H9 (cell line): Measurements from ENCODE around the gene BCL6. TPM values are rescaled to one million over a fixed set of nuclear protein-coding genes. Genes with fewer than 3 reads are reported as not detected.

Experiments used
- DNase-seq: peaks from one replicate; pipeline ENCODE4 v3.0.0-alpha.2; 2017
- H2AFZ ChIP-seq: one replicate; pipeline ENCODE4 v1.6.1; 2013; ENCODE audit warnings: mild to moderate bottlenecking, low read length, control low read depth, moderate library complexity
- H2AK5ac ChIP-seq: 2 replicates; pipeline ENCODE4 v1.6.1; 2013; ENCODE audit warnings: low read length, control low read depth, mixed read lengths; ENCODE audit not compliant: insufficient read length
- H2BK120ac ChIP-seq: one replicate; pipeline ENCODE4 v1.6.1; 2013; ENCODE audit warnings: low read depth, mild to moderate bottlenecking, low read length, control low read depth, inconsistent platforms; ENCODE audit not compliant: poor library complexity, severe bottlenecking
- H2BK12ac ChIP-seq: 2 replicates; pipeline ENCODE4 v1.6.1; 2013; ENCODE audit warnings: low read length, control low read depth, mixed read lengths, low read depth; ENCODE audit not compliant: insufficient read length
- H2BK15ac ChIP-seq: 2 replicates; pipeline ENCODE4 v1.6.1; 2013; ENCODE audit warnings: low read depth, low read length, control low read depth
- H2BK20ac ChIP-seq: one replicate; pipeline ENCODE4 v1.6.1; 2013; ENCODE audit warnings: low read depth, mild to moderate bottlenecking, low read length, control low read depth, inconsistent platforms; ENCODE audit not compliant: poor library complexity, severe bottlenecking
- H2BK5ac ChIP-seq: 2 replicates; pipeline ENCODE4 v1.6.1; 2013; ENCODE audit warnings: low read length, control low read depth, mixed read lengths; ENCODE audit not compliant: insufficient read length
- H3K14ac ChIP-seq: 2 replicates; pipeline ENCODE4 v1.6.1; 2013; ENCODE audit warnings: low read length, control low read depth; ENCODE audit not compliant: insufficient read depth
- H3K18ac ChIP-seq: 2 replicates; pipeline ENCODE4 v1.6.1; 2013; ENCODE audit warnings: low read depth, mild to moderate bottlenecking, mixed read lengths, low read length, control low read depth; ENCODE audit not compliant: insufficient read length
- H3K23ac ChIP-seq: 2 replicates; pipeline ENCODE4 v1.6.1; 2013; ENCODE audit warnings: low read length, control low read depth, mixed read lengths, low read depth; ENCODE audit not compliant: insufficient read length
- H3K23me2 ChIP-seq: 2 replicates; pipeline ENCODE4 v1.6.1; 2013; ENCODE audit warnings: low read depth, mild to moderate bottlenecking, mixed read lengths, low read length, control low read depth; ENCODE audit not compliant: insufficient read length, poor library complexity, severe bottlenecking
- H3K27ac ChIP-seq: 2 replicates; pipeline ENCODE4 v1.5.1; 2013; ENCODE audit warnings: low read length, control low read depth, mixed read lengths, low read depth; ENCODE audit not compliant: insufficient read length
- H3K27me3 ChIP-seq: 2 replicates; pipeline ENCODE4 v1.6.1; 2013; ENCODE audit warnings: low read length, control low read depth, inconsistent platforms; ENCODE audit not compliant: insufficient read depth
- H3K4ac ChIP-seq: 2 replicates; pipeline ENCODE4 v1.6.1; 2013; ENCODE audit warnings: low read depth, mild to moderate bottlenecking, control low read depth, inconsistent platforms, low read length, moderate library complexity
- H3K4me1 ChIP-seq: 2 replicates; pipeline ENCODE4 v1.6.1; 2013; ENCODE audit warnings: low read length, control low read depth, inconsistent platforms; ENCODE audit not compliant: insufficient read depth
- H3K4me2 ChIP-seq: 2 replicates; pipeline ENCODE4 v1.6.1; 2013; ENCODE audit warnings: low read length, control low read depth, mixed read lengths; ENCODE audit not compliant: insufficient read length, insufficient read depth
- H3K56ac ChIP-seq: 2 replicates; pipeline ENCODE4 v1.6.1; 2013; ENCODE audit warnings: low read depth, mild to moderate bottlenecking, mixed read lengths, low read length, control low read depth; ENCODE audit not compliant: insufficient read length
- H3K79me1 ChIP-seq: 2 replicates; pipeline ENCODE4 v1.6.1; 2013; ENCODE audit warnings: low read depth, mild to moderate bottlenecking, moderate library complexity, low read length, control low read depth, inconsistent platforms; ENCODE audit not compliant: insufficient read depth, poor library complexity, severe bottlenecking
- H3K79me2 ChIP-seq: 2 replicates; pipeline ENCODE4 v1.6.1; 2013; ENCODE audit warnings: low read length, control low read depth, inconsistent platforms; ENCODE audit not compliant: insufficient read depth
- H3K9ac ChIP-seq: 2 replicates; pipeline ENCODE4 v1.6.1; 2013; ENCODE audit warnings: low read length, control low read depth, mixed read lengths; ENCODE audit not compliant: insufficient read length; ENCODE audit errors: extremely low read depth
- H3K9me3 ChIP-seq: one replicate; pipeline ENCODE4 v1.6.1; 2013; ENCODE audit warnings: low read depth, low read length, inconsistent platforms; ENCODE audit not compliant: control insufficient read depth
- H3T11ph ChIP-seq: one replicate; pipeline ENCODE4 v1.6.1; 2013; ENCODE audit warnings: mild to moderate bottlenecking, low read length, control low read depth, inconsistent platforms
- H4K20me1 ChIP-seq: one replicate; pipeline ENCODE4 v1.6.1; 2013; ENCODE audit not compliant: control insufficient read depth, insufficient read length, insufficient read depth
- H4K5ac ChIP-seq: 2 replicates; pipeline ENCODE4 v1.6.1; 2013; ENCODE audit warnings: low read depth, mild to moderate bottlenecking, mixed read lengths, low read length, control low read depth; ENCODE audit not compliant: insufficient read length
- H4K8ac ChIP-seq: replicated peaks from 2 replicates; pipeline ENCODE4 v1.6.1; 2013; ENCODE audit warnings: low read length, control low read depth, mixed read lengths, low read depth; ENCODE audit not compliant: insufficient read length
- H4K91ac ChIP-seq: 2 replicates; pipeline ENCODE4 v1.6.1; 2013; ENCODE audit warnings: low read depth, mild to moderate bottlenecking, moderate library complexity, mixed read lengths, low read length, control low read depth; ENCODE audit not compliant: insufficient read length
- H3K27ac Mint-ChIP-seq, 3 experiments: 2 replicates in 2 of 3; 3 replicates in 1 of 3; pipeline ENCODE4 v1.8.0; 2020 to 2021; ENCODE audit warnings: mixed read lengths in 3 of 3, mild to moderate bottlenecking in 1 of 3, moderate library complexity in 1 of 3
- H3K27me3 Mint-ChIP-seq: 2 replicates; pipeline ENCODE4 v1.8.0; 2021; ENCODE audit warnings: low read depth, mild to moderate bottlenecking, moderate library complexity, mixed read lengths
- H3K36me3 Mint-ChIP-seq, 3 experiments: 2 replicates in 2 of 3; 3 replicates in 1 of 3; pipeline ENCODE4 v1.8.0; 2020 to 2021; ENCODE audit warnings: low read depth in 3 of 3, mixed read lengths in 3 of 3; ENCODE audit not compliant: insufficient read depth in 1 of 3
- H3K4me1 Mint-ChIP-seq, 2 experiments: 2 replicates each; pipeline ENCODE4 v1.8.0; 2020; ENCODE audit warnings: mixed read lengths in 2 of 2
- H3K4me3 Mint-ChIP-seq, 2 experiments: 2 replicates in 1 of 2; 3 replicates in 1 of 2; pipeline ENCODE4 v1.8.0; 2020 to 2021; ENCODE audit warnings: mild to moderate bottlenecking in 2 of 2, mixed read lengths in 2 of 2, moderate library complexity in 1 of 2
- H3K9me3 Mint-ChIP-seq, 2 experiments: 2 replicates in 1 of 2; 3 replicates in 1 of 2; pipeline ENCODE4 v1.8.0; 2020; ENCODE audit warnings: mild to moderate bottlenecking in 2 of 2, mixed read lengths in 2 of 2, moderate library complexity in 1 of 2
- WGBS: extraction: QIAGEN DNeasy Blood & Tissue Kit; methylation state at CpG from one replicate; pipeline ENCODE4 v1.1.7; 2013; ENCODE audit warnings: missing lambda C conversion rate, low lambda C conversion rate, mixed read lengths; ENCODE audit not compliant: insufficient read length; ENCODE audit errors: extremely low coverage; 5-methylcytosine and 5-hydroxymethylcytosine counted together
- total RNA-seq: library from RNA; stranded (reverse); gene quantifications from 2 replicates; pipeline ENCODE4 v1.2.1, GENCODE V29; 2021
- TF ChIP-seq, protein P1 (sequence below): fragments of 200-600 bp; sonication (generic); conservative IDR thresholded peaks from 3 replicates; pipeline ENCODE4 v1.8.0; 2021; ENCODE audit warnings: antibody characterized with exemption, mild to moderate bottlenecking

The BCL6 gene
- total RNA-seq, 1 experiment from 2014 or later, result 3.4 TPM

DNA sequence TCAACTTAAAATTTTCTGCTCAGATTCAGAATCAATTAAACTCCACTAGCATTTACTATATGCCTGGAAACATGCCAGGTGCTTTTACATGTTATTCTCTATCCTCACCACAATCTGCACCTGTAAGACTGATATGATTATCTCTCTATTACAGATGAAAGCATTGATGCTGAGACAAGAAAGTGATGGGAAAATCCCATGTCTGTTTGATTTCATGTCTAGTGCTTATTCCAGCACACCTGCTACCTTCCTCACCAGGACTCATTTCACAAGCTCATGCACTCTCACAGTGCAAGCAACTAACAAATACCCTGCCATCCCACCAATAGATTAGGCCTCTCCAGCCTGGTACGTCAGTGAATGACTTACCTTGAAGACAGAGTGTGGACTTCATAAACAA is 25.0 kb upstream of the BCL6 start:
- no peaks in the 10 kb centered on the region; the same call in 1 of the 2 replicates for H3K27me3 ChIP-seq
- no peaks in the 10 kb centered on the region for H3K79me1 ChIP-seq
- no peak overlapping the region for H3K18ac ChIP-seq
- TF ChIP-seq, protein P1, sequence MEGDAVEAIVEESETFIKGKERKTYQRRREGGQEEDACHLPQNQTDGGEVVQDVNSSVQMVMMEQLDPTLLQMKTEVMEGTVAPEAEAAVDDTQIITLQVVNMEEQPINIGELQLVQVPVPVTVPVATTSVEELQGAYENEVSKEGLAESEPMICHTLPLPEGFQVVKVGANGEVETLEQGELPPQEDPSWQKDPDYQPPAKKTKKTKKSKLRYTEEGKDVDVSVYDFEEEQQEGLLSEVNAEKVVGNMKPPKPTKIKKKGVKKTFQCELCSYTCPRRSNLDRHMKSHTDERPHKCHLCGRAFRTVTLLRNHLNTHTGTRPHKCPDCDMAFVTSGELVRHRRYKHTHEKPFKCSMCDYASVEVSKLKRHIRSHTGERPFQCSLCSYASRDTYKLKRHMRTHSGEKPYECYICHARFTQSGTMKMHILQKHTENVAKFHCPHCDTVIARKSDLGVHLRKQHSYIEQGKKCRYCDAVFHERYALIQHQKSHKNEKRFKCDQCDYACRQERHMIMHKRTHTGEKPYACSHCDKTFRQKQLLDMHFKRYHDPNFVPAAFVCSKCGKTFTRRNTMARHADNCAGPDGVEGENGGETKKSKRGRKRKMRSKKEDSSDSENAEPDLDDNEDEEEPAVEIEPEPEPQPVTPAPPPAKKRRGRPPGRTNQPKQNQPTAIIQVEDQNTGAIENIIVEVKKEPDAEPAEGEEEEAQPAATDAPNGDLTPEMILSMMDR, result no peak
- H3K4me2 ChIP-seq, result no peak overlapping the region
- H3K4me1 ChIP-seq, result no peaks in the 10 kb centered on the region; the same call in 1 of the 2 replicates
- no peak overlapping the region for H2BK12ac ChIP-seq
- H4K91ac ChIP-seq, result no peak overlapping the region
- Mint-ChIP-seq H3K27me3 (no peaks in the 10 kb centered on the region; the same call in 1 of the 2 replicates), H3K9me3 (no peaks in the 10 kb centered on the region), H3K36me3 (no peaks in the 10 kb centered on the region), H3K27ac (no peak overlapping the region), H3K4me3 (no peak overlapping the region), H3K4me1 (peaks cover 11 to 14% of the 10 kb centered on the region in 2 experiments)
- H2AFZ ChIP-seq, result no peak overlapping the region
- no peak overlapping the region for H3K56ac ChIP-seq
- H3K23me2 ChIP-seq, result no peaks in the 10 kb centered on the region
- H3T11ph ChIP-seq, result no peak overlapping the region
- H4K20me1 ChIP-seq, result no peaks in the 10 kb centered on the region
- no peaks in the 10 kb centered on the region for H3K79me2 ChIP-seq
- H3K9ac ChIP-seq, result no peak overlapping the region
- no peak overlapping the region for H3K27ac ChIP-seq
- no peak overlapping the region for H4K5ac ChIP-seq
- H3K9me3 ChIP-seq, result no peaks in the 10 kb centered on the region
- DNase-seq, result no peak
- no peak overlapping the region for H4K8ac ChIP-seq
- no peak overlapping the region for H3K4ac ChIP-seq
- no peak overlapping the region for H3K14ac ChIP-seq
- H2BK15ac ChIP-seq, result no peak overlapping the region
- no peak overlapping the region for H2AK5ac ChIP-seq
- H2BK120ac ChIP-seq, result no peak overlapping the region
- H2BK20ac ChIP-seq, result no peak overlapping the region
- no peak overlapping the region for H2BK5ac ChIP-seq
- no CpG with 5 or more reads among the region's 1 CpG for WGBS
- H3K23ac ChIP-seq, result no peak overlapping the region
